Vagina (tissue), 2 donors: ENCODE data around the gene RNU6-9. TPM values are rescaled to one million over a fixed set of nuclear protein-coding genes. Genes with fewer than 3 reads are reported as not detected.

Experiments
- DNase-seq, 2 donors: peaks; one replicate each; pipeline ENCODE4 v3.0.0-alpha.2; 2017; ENCODE audit errors: extremely low spot score in 2 of 2
- H3K27ac ChIP-seq: fragments of 200-600 bp; sonication (generic); one replicate; pipeline ENCODE4 v1.5.1; 2019
- H3K27me3 ChIP-seq: fragments of 200-600 bp; sonication (generic); one replicate; pipeline ENCODE4 v1.5.1; 2019
- H3K36me3 ChIP-seq, 2 donors: fragments of 200-600 bp; sonication (generic); one replicate each; pipeline ENCODE4 v1.5.1; 2017 to 2019
- H3K4me1 ChIP-seq: fragments of 200-600 bp; sonication (generic); one replicate; pipeline ENCODE4 v1.5.1; 2019
- H3K4me3 ChIP-seq, 2 donors: fragments of 200-600 bp; sonication (generic); 1 replicate in 1 of 2; 2 replicates in 1 of 2; pipeline ENCODE4 v1.5.1; 2016 to 2019
- H3K9me3 ChIP-seq: fragments of 200-600 bp; sonication (generic); one replicate; pipeline ENCODE4 v1.5.1; 2019
- CTCF ChIP-seq, 3 experiments: fragments of 450-650 bp in 2 of 3; fragments of 200-600 bp in 1 of 3; sonication (generic) in 1 of 3; IDR thresholded peaks; one replicate each; pipeline ENCODE4 v1.5.1; 2017 to 2019; ENCODE audit warnings: antibody characterized with exemption in 3 of 3, mild to moderate bottlenecking in 2 of 3, moderate library complexity in 2 of 3
- POLR2A ChIP-seq, 2 donors: fragments of 450-650 bp; IDR thresholded peaks; one replicate each; pipeline ENCODE4 v1.6.1; 2017; ENCODE audit warnings: antibody characterized with exemption in 2 of 2, mild to moderate bottlenecking in 2 of 2, moderate library complexity in 2 of 2
- POLR2AphosphoS5 ChIP-seq, 2 donors: sonication (generic); formaldehyde crosslinking; IDR thresholded peaks; one replicate each; pipeline ENCODE4 v1.9.0; 2017; ENCODE audit warnings: antibody characterized with exemption in 2 of 2, mild to moderate bottlenecking in 2 of 2, low read depth in 1 of 2; ENCODE audit not compliant: insufficient read depth in 1 of 2
- intact Hi-C: fragments of 100-400 bp; cut with DNase I; formaldehyde crosslinking; loops from one replicate; pipeline ENCODE4 v1.15.1; 2023
- total RNA-seq: library from RNA; depleted of rRNA; stranded (reverse); fragments of >200 nt; gene quantifications from one replicate; pipeline ENCODE4 v1.2.3, GENCODE V29; 2016

The RNU6-9 gene
- total RNA-seq, 1 donor from 2014 or later = not detected

GRCh38 chr19:926323-926588, 33.0 kb downstream of the RNU6-9 start:
- H3K27me3 ChIP-seq = no peaks in the 10 kb centered on the region
- no peak for TF ChIP-seq POLR2AphosphoS5 (IDR thresholded peaks at IDR 0.05; ENCODE audit: insufficient read depth in 1 of 2, low read depth in 1 of 2)
- TF ChIP-seq CTCF (IDR thresholded peaks at IDR 0.05) = no peak
- no peak for TF ChIP-seq POLR2A (IDR thresholded peaks at IDR 0.05)
- H3K4me3 ChIP-seq = peak overlapping the region; percentile 72 to 87
- peaks cover 28% of the 10 kb centered on the region for H3K4me1 ChIP-seq
- no peak for DNase-seq
- H3K27ac ChIP-seq = peak overlapping the region; percentile 82
- no peaks in the 10 kb centered on the region for H3K9me3 ChIP-seq
- no peaks in the 10 kb centered on the region for H3K36me3 ChIP-seq
- intact Hi-C loops = loop anchor here (10.0 kb wide), 1 partner anchor 319 kb away; the partner anchor contains the start of genes ATP5F1D and MIDN

- no peak for DNase-seq
- Histone ChIP-seq H3K4me3 (peak overlapping the region; percentile 72 to 87), H3K27me3 (no peaks in the 10 kb centered on the region), H3K4me1 (peaks cover 29% of the 10 kb centered on the region), H3K27ac (peak overlapping the region; percentile 82), H3K36me3 (no peaks in the 10 kb centered on the region), H3K9me3 (no peaks in the 10 kb centered on the region)
- TF ChIP-seq POLR2AphosphoS5 (IDR thresholded peaks at IDR 0.05; ENCODE audit: insufficient read depth in 1 of 2, low read depth in 1 of 2) (no peak), POLR2A (IDR thresholded peaks at IDR 0.05) (no peak), CTCF (IDR thresholded peaks at IDR 0.05) (no peak)
- intact Hi-C loops = loop anchor here (10.0 kb wide), 1 partner anchor 318 kb away; the partner anchor contains the start of genes ATP5F1D and MIDN
Measured at GRCh38 chr19:926589-927350, 33.5 kb downstream of the RNU6-9 start.

GRCh38 chr19:927351-927779, 34.1 kb downstream of the RNU6-9 start:
- Histone ChIP-seq H3K4me3 (peak overlapping the region; percentile 72 to 87), H3K27me3 (no peaks in the 10 kb centered on the region), H3K4me1 (peaks cover 35% of the 10 kb centered on the region), H3K9me3 (no peaks in the 10 kb centered on the region), H3K36me3 (no peaks in the 10 kb centered on the region), H3K27ac (peak overlapping the region; percentile 82)
- no peak for TF ChIP-seq CTCF (IDR thresholded peaks at IDR 0.05)
- TF ChIP-seq POLR2AphosphoS5 (IDR thresholded peaks at IDR 0.05; ENCODE audit: insufficient read depth in 1 of 2, low read depth in 1 of 2) = no peak
- TF ChIP-seq POLR2A (IDR thresholded peaks at IDR 0.05) = no peak
- intact Hi-C loops = loop anchor here (10.0 kb wide), 1 partner anchor 317 kb away; the partner anchor contains the start of genes ATP5F1D and MIDN
- DNase-seq = no peak

- Histone ChIP-seq H3K27ac (peak overlapping the region; percentile 82), H3K27me3 (no peaks in the 10 kb centered on the region), H3K9me3 (no peaks in the 10 kb centered on the region), H3K4me1 (peaks cover 40% of the 10 kb centered on the region), H3K4me3 (peak overlapping the region; percentile 72 to 87), H3K36me3 (no peaks in the 10 kb centered on the region)
- no peak for DNase-seq
- no peak for TF ChIP-seq POLR2AphosphoS5 (IDR thresholded peaks at IDR 0.05; ENCODE audit: insufficient read depth in 1 of 2, low read depth in 1 of 2)
- TF ChIP-seq POLR2A (IDR thresholded peaks at IDR 0.05) = no peak
- TF ChIP-seq CTCF (IDR thresholded peaks at IDR 0.05) = no peak
- intact Hi-C loops = loop anchor here (10.0 kb wide), 1 partner anchor 317 kb away; the partner anchor contains the start of genes ATP5F1D and MIDN
Measured at GRCh38 chr19:927780-928401, 34.6 kb downstream of the RNU6-9 start.
